ENCODE measurements around the gene ACP4.

The ACP4 gene

GRCh38 chr19:50823389-50824042, 33.3 kb downstream of the ACP4 start, which contains the start of gene KLK1:
Gene KLK1, minus strand, starts transcription at chr19:50823787. Its CDS starts 39 bp downstream, at chr19:50823748.
- DNase-seq, result no peak

DNA sequence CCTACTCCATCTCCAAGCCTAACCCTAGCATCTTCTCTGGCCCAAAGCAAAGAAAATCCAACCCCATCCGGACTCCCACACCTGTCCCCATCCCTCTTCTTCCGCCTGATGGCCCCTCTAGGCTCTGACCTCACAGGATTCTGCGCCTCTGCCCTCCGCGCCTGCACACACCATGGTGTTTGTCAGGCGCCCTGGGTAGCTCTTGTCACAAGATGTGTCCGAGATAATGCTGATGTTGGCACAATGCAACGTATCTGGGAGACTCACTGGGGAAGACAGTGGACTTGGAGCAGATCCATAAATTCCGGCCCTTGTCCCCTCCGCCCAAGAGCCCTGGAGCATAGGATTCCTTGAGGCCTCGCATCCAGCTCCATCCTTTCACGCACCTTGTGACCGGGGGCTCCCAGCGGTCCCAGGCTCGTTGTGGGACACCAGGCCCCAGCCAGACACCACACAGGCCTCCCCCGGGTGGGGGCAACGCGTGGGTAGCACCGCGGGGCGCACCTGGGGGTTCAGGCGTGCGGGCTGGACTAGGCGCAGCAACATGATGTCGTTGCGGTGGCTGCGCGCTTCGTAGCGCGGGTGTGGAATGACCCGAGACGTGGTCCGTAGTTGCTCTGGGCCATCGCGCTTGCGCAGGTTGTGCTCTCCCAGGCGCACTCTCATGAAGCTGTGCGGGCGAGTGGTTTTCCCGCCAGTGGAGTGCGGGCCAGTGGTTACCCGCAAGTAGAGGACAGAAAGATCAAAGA, 36.5 kb downstream of the ACP4 start:
- no peak for DNase-seq

DNA sequence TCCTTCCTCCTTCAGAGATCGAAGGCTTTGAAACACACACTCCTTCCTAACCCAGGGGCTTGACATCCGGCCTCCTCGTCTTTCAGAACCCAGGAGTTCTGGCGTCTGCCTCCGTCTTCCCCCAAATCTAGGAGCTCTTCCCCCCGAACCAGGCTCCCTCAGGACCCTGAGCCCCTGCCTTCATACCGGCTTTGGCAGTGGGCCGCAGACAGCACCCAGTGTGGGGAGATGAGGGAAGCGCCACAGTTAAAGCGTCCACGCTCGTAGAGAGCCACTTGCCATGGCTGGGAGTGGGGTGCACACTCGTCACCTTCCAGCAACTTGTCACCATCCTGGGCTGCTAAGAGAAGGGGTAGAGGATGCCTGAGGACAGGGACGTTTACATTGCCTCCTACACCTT, 37.3 kb downstream of the ACP4 start:
- no peak for DNase-seq

GRCh38 chr19:50829801-50830200, 39.6 kb downstream of the ACP4 start:
- DNase-seq, result no peak

- DNase-seq, result no peak
These were observed 40.2 kb downstream of the ACP4 start for GRCh38 chr19:50830266-50831025.

GRCh38 chr19:50831026-50831396, 40.8 kb downstream of the ACP4 start:
- DNase-seq, result no peak

GRCh38 chr19:50832666-50833065, 42.5 kb downstream of the ACP4 start:
- no peak for DNase-seq

DNA sequence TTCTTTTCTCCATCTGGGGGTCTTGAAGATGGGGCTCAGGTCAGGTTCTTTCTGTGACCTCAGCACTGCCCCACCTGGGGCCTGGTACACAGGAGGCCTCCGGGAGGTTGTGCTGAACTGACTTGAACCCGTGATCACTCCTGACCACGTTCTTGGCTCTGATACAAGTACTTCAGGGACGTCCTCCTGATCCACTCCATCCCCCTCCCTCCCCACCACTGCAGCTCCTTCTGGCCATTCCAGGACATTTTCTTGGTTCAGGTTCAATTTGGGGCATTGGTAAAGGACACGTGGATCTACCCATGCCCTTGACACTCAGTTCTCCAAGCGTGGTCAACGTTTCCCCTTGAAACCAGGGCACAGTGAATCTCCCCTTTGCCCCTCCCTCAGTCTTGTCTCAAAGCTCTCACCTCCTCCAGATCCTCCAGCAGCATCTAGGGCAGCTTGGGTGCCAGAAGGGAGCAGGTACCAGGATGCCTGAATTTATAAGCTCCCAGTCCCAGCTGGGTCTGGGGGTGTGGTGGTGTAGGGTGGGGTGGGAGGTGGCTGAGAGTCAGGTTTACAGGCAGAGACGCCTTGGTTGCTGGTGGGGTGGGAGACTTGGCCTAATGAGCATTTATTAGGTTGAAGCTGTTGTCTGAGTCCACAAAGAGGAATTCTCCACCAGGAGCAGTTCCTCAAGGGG, 43.0 kb downstream of the ACP4 start, which contains the start of gene KLK15:
KLK15 (minus strand) TSS at position 458 of the 685 bp plus-strand sequence. CDS start 2,082 bp downstream, outside the sequence.
- no peak for DNase-seq

DNA sequence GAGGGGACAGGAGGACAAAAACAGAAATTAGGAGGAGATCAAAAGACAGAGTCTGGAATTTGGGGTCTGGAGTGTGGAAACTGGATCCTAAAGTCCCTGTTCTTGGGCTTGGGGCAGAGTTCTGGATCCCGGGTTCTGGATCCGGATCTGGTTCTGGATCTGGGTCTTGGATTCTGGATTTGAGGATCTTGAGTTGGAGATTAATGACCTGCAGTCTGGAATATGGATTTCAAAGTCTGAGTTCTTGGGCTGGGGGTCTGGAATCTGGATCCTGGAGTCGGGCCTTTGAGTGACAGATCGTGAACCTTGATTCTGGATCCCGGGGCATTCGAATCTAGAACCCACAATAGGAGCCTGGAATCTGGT, 43.6 kb downstream of the ACP4 start:
- no peak for DNase-seq

- DNase-seq, result no peak
These were observed 45.0 kb downstream of the ACP4 start for GRCh38 chr19:50835103-50835784.

GRCh38 chr19:50835785-50836542, 45.7 kb downstream of the ACP4 start:
- DNase-seq, result peak; percentile 43 to 64

DNA sequence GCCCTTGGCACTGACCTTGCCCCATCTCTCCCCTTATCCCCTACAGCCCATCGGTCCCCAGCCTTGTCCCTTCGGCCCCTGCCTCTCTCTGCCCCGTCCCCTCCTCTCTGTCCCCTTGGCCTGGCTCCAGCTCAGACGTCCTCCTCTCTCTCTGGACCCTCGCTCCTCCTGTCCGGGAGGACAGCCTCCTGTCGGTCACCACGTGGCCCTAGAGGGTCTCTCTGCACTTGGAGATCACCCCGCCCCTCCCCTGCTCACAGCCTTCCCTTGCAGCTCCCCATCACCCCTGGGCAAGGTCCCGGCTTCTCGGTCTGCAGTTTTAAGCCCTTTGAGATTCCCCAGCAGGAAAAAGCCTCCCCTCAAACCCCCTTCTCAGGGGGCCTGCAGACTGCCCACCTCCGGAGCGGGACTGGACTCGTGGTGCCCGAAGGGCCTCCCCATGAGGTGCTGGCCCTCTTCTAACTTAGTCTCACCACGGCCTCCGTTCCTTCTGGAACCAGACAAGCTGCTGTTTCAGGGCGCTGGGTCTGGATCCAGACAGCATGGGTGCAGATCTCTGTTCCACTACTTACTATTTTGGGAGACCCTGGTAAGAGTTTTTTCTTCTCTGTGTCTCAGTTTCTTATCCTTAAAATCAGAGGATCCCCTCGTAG, 46.5 kb downstream of the ACP4 start:
- no peak for DNase-seq

- DNase-seq, result no peak
These were observed 47.1 kb downstream of the ACP4 start for GRCh38 chr19:50837300-50837699.

DNA sequence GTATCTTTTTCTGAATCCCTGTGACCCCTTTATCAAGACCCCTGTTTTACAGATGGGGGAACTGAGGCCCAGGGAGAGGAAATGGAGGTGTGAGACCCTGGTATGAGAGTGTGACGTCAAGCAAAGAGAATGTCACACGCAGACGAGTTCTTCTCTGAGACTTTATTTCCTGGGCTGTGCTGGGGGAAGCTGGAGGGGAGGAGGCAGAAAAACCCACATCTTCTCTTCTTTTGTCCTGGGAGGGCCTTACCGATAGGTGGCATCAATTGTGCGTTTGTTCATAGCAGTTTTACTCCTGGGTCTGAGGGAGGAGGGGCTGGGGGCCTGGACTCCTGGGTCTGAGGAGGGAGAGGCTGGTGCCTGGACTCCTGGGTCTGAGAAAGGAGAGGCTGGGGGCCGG, 48.0 kb downstream of the ACP4 start:
- DNase-seq, result no peak

GRCh38 chr19:50839712-50840655, 49.8 kb downstream of the ACP4 start:
- no peak for DNase-seq

- DNase-seq, result no peak
These were observed 51.9 kb downstream of the ACP4 start for GRCh38 chr19:50842130-50842529.

DNA sequence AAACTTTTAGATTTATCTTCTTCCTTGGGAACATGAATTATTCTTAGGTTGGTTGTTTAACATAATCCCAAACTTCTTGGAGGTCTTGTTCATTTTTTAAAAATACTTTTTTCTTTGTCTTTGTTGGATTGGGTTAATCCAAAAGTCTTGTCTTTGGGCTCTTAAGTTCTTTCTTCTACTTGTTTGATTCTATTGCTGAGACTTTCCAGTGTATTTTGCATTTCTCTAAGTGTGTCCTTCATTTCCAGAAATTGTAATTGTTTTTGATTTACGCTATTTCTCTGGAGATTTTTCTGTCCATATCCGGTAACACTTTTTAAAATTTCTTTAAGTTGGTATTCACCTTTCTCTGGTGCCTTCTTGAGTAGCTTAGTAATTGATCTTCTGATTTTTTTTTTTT, 53.0 kb downstream of the ACP4 start:
- DNase-seq, result no peak

DNA sequence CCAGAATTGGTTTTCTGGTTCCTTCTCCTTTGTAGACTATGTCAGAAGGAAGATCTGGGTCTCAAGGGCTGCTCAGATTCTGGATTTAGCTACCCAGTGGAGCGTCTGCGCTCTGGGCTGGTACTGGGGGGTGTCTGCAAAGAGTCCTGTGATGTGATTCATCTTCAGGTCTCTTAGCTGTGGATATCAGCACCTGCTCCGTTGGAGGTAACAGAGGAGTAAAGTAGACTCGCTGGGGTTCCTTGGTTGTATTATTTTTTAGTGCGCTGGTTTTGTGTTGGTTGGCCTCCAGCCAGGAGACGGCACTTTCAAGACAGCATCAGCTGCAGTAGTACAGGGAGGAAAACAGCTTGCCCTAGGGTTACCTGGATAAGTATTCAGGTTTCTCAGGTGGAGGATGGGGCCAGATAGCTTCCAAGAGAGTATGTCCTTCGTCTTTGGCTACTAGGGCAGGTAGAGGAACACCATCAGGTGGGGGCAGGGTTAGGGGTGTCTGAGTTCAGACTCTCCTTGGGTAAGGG, 53.5 kb downstream of the ACP4 start:
- DNase-seq, result no peak

- no peak for DNase-seq
These were observed 54.2 kb downstream of the ACP4 start for GRCh38 chr19:50844296-50844935.
